Measurements from ENCODE around the gene HNRNPDL.
"Not testable (repeated sequence)": the region's sequence is repeated elsewhere in the genome, so short reads cannot be mapped to it uniquely, and the experiment has no call there.

HNRNPDL gene

GRCh38 chr4:82390061-82390460 is 40.2 kb downstream of the HNRNPDL start:
- not testable (repeated sequence) for DNase-seq (ENCODE audit: low spot score); FAIRE-seq

- no peak for FAIRE-seq
- DNase-seq (ENCODE audit: low spot score) = no peak
These were observed 41.9 kb downstream of the HNRNPDL start for GRCh38 chr4:82388405-82388804.

GRCh38 chr4:82386312-82386711 is 44.0 kb downstream of the HNRNPDL start:
- FAIRE-seq; DNase-seq (ENCODE audit: low spot score): not testable (repeated sequence)

- DNase-seq (ENCODE audit: low spot score) = no peak
- no peak for FAIRE-seq
These were observed 47.5 kb downstream of the HNRNPDL start for GRCh38 chr4:82382751-82383150.

GRCh38 chr4:82381661-82382296 is 48.5 kb downstream of the HNRNPDL start:
- FAIRE-seq (no peak), DNase-seq (ENCODE audit: low spot score) (no peak)

- FAIRE-seq = no peak
- DNase-seq (ENCODE audit: low spot score) = no peak
These were observed 49.0 kb downstream of the HNRNPDL start for GRCh38 chr4:82381235-82381634.

GRCh38 chr4:82380831-82381230 is 49.4 kb downstream of the HNRNPDL start:
- FAIRE-seq (no peak), DNase-seq (ENCODE audit: low spot score) (no peak)

GRCh38 chr4:82380344-82380743 is 49.9 kb downstream of the HNRNPDL start:
- DNase-seq (ENCODE audit: low spot score) (no peak), FAIRE-seq (no peak)

GRCh38 chr4:82376109-82376508 is 54.2 kb downstream of the HNRNPDL start:
- FAIRE-seq (no peak), DNase-seq (ENCODE audit: low spot score) (no peak)

- DNase-seq (ENCODE audit: low spot score) (peak; percentile 94), FAIRE-seq (peak; percentile 97)
These were observed 56.2 kb downstream of the HNRNPDL start, which contains the start of gene HNRNPD for GRCh38 chr4:82373816-82374625. Gene HNRNPD, minus strand, starts transcription at chr4:82373991. Its CDS starts 313 bp downstream, at chr4:82373678.

- FAIRE-seq = no peak
- peak; percentile 25 for DNase-seq (ENCODE audit: low spot score)
These were observed 56.8 kb downstream of the HNRNPDL start for GRCh38 chr4:82373486-82373815.

Measured in urothelium cell line (cell line).